SK-N-SH treated with all-trans-retinoic acid at 6 μM for 48 hours (cell line): Measurements from ENCODE around the gene CACNA1C.

Experiments
- ATAC-seq: fragments of 200-7000 bp; cut with Tn5 transposase; 3 replicates; pipeline ENCODE4 v1.9.1; 2020; ENCODE audit warnings: mild to moderate bottlenecking, moderate library complexity
- ARNTL ChIP-seq: fragments of 450-650 bp; formaldehyde crosslinking; IDR thresholded peaks from 2 replicates; pipeline ENCODE4 v1.5.0; 2020; ENCODE audit warnings: low read depth, mild to moderate bottlenecking, moderate library complexity, borderline replicate concordance
- BACH2 ChIP-seq: fragments of 250-450 bp; sonication (Bioruptor Pico); IDR thresholded peaks from 2 replicates; pipeline ENCODE4 v1.9.0; 2021; ENCODE audit warnings: mild to moderate bottlenecking, borderline replicate concordance
- CSDC2 ChIP-seq: fragments of 250-450 bp; sonication (Bioruptor Pico); IDR thresholded peaks from 2 replicates; pipeline ENCODE4 v1.5.0; 2020; ENCODE audit warnings: mild to moderate bottlenecking, moderate library complexity
- GLIS3 ChIP-seq: fragments of 250-450 bp; sonication (Bioruptor Pico); IDR thresholded peaks from 2 replicates; pipeline ENCODE4 v1.5.0; 2020; ENCODE audit warnings: mild to moderate bottlenecking, moderate library complexity
- ISL1 ChIP-seq: fragments of 250-450 bp; sonication (Bioruptor Pico); IDR thresholded peaks from 2 replicates; pipeline ENCODE4 v2.1.2; 2022; ENCODE audit warnings: mild to moderate bottlenecking, moderate library complexity
- OSR1 ChIP-seq: fragments of 250-450 bp; sonication (Bioruptor Pico); IDR thresholded peaks from 2 replicates; pipeline ENCODE4 v1.8.0; 2022; ENCODE audit warnings: moderate library complexity, mild to moderate bottlenecking, inconsistent platforms
- PPARA ChIP-seq: fragments of 250-450 bp; sonication (Bioruptor Pico); IDR thresholded peaks from 2 replicates; pipeline ENCODE4 v1.5.0; 2020; ENCODE audit warnings: mild to moderate bottlenecking, borderline replicate concordance
- RARB ChIP-seq: fragments of 250-450 bp; sonication (Bioruptor Pico); IDR thresholded peaks from 2 replicates; pipeline ENCODE4 v1.8.0; 2021; ENCODE audit warnings: mild to moderate bottlenecking, moderate library complexity
- SNAI2 ChIP-seq: fragments of 250-450 bp; sonication (Bioruptor Pico); IDR thresholded peaks from 2 replicates; pipeline ENCODE4 v1.5.0; 2020; ENCODE audit warnings: mild to moderate bottlenecking, moderate library complexity
- TCF4 ChIP-seq: fragments of 250-450 bp; sonication (Bioruptor Pico); IDR thresholded peaks from 2 replicates; pipeline ENCODE4 v1.8.0; 2021; ENCODE audit warnings: mild to moderate bottlenecking, moderate library complexity, borderline replicate concordance
- TOX ChIP-seq: fragments of 250-450 bp; sonication (Bioruptor Pico); IDR thresholded peaks from 2 replicates; pipeline ENCODE4 v1.8.0; 2021; ENCODE audit warnings: mild to moderate bottlenecking, moderate library complexity, borderline replicate concordance
- ZC3H10 ChIP-seq: fragments of 250-450 bp; sonication (Bioruptor Pico); IDR thresholded peaks from 2 replicates; pipeline ENCODE4 v1.5.1; 2021; ENCODE audit warnings: mild to moderate bottlenecking, moderate library complexity
- ZFP3 ChIP-seq: fragments of 250-450 bp; sonication (Bioruptor Pico); IDR thresholded peaks from 2 replicates; pipeline ENCODE4 v1.5.0; 2020; ENCODE audit warnings: mild to moderate bottlenecking, moderate library complexity
- ZFP30 ChIP-seq: fragments of 450-650 bp; formaldehyde crosslinking; IDR thresholded peaks from 2 replicates; pipeline ENCODE4 v1.5.0; 2022; ENCODE audit warnings: mild to moderate bottlenecking, moderate library complexity
- ZNF565 ChIP-seq: fragments of 450-650 bp; formaldehyde crosslinking; conservative IDR thresholded peaks from 2 replicates; pipeline ENCODE4 v1.5.0; 2020; ENCODE audit warnings: low read depth, mild to moderate bottlenecking, moderate library complexity
- ZNF70 ChIP-seq: fragments of 450-650 bp; formaldehyde crosslinking; IDR thresholded peaks from 2 replicates; pipeline ENCODE4 v1.5.0; 2020; ENCODE audit warnings: mild to moderate bottlenecking, moderate library complexity
- ZNF8 ChIP-seq: fragments of 450-650 bp; formaldehyde crosslinking; IDR thresholded peaks from 2 replicates; pipeline ENCODE4 v1.5.0; 2020; ENCODE audit warnings: mild to moderate bottlenecking, moderate library complexity
- TF ChIP-seq, protein P1 (sequence below): fragments of 250-450 bp; sonication (Bioruptor Pico); IDR thresholded peaks from 2 replicates; pipeline ENCODE4 v1.5.0; 2020; ENCODE audit warnings: mild to moderate bottlenecking, moderate library complexity
- TF ChIP-seq, protein P2 (sequence below): fragments of 250-450 bp; sonication (Bioruptor Pico); IDR thresholded peaks from 2 replicates; pipeline ENCODE4 v1.5.1; 2021; ENCODE audit warnings: mild to moderate bottlenecking, moderate library complexity
- TF ChIP-seq, protein P3 (sequence below): fragments of 250-450 bp; sonication (Bioruptor Pico); IDR thresholded peaks from 2 replicates; pipeline ENCODE4 v1.5.1; 2020; ENCODE audit warnings: low read depth, mild to moderate bottlenecking, moderate library complexity
- TF ChIP-seq, protein P4 (sequence below): fragments of 250-450 bp; sonication (Bioruptor Pico); IDR thresholded peaks from 2 replicates; pipeline ENCODE4 v1.8.0; 2021; ENCODE audit warnings: low read depth, mild to moderate bottlenecking, moderate library complexity, borderline replicate concordance

Gene CACNA1C

DNA sequence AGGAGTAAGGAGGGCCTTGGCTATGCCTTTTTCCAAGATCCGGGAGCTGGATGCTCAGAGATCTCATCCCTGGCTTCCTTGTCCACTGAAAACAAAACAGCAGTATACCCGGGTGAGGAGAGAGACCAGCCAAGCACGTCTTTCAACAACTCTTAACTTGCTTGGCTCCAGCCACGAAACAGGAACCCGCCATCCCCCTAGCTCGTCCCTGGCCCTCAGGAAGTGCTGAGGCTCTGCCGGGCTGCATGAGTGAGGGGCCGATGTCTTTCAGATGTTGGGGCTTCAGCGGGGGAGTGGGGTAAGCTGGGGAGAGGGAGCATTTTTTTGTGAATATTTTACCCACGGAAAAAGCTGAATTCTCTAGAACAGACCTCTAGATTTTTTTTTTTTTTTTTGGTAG, 231.1 kb downstream of the CACNA1C start:
- peak; percentile 37 for ATAC-seq
- TF ChIP-seq ZNF565 (CRISPR knock-in tag) (no peak), ZC3H10 (CRISPR knock-in tag) (no peak), SNAI2 (CRISPR knock-in tag) (no peak), BACH2 (CRISPR knock-in tag) (no peak), TOX (CRISPR knock-in tag) (no peak), ZFP3 (no peak), ARNTL (no peak), TCF4 (no peak), CSDC2 (CRISPR knock-in tag) (no peak), ISL1 (CRISPR knock-in tag) (no peak), ZNF70 (CRISPR knock-in tag) (no peak), ZNF8 (CRISPR knock-in tag) (no peak), ZFP30 (CRISPR knock-in tag) (no peak), OSR1 (CRISPR knock-in tag) (no peak), RARB (CRISPR knock-in tag) (no peak), PPARA (no peak)
- TF ChIP-seq, protein P1, sequence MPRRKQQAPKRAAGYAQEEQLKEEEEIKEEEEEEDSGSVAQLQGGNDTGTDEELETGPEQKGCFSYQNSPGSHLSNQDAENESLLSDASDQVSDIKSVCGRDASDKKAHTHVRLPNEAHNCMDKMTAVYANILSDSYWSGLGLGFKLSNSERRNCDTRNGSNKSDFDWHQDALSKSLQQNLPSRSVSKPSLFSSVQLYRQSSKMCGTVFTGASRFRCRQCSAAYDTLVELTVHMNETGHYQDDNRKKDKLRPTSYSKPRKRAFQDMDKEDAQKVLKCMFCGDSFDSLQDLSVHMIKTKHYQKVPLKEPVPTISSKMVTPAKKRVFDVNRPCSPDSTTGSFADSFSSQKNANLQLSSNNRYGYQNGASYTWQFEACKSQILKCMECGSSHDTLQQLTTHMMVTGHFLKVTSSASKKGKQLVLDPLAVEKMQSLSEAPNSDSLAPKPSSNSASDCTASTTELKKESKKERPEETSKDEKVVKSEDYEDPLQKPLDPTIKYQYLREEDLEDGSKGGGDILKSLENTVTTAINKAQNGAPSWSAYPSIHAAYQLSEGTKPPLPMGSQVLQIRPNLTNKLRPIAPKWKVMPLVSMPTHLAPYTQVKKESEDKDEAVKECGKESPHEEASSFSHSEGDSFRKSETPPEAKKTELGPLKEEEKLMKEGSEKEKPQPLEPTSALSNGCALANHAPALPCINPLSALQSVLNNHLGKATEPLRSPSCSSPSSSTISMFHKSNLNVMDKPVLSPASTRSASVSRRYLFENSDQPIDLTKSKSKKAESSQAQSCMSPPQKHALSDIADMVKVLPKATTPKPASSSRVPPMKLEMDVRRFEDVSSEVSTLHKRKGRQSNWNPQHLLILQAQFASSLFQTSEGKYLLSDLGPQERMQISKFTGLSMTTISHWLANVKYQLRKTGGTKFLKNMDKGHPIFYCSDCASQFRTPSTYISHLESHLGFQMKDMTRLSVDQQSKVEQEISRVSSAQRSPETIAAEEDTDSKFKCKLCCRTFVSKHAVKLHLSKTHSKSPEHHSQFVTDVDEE (CRISPR knock-in tag) = no peak
- TF ChIP-seq, protein P2, sequence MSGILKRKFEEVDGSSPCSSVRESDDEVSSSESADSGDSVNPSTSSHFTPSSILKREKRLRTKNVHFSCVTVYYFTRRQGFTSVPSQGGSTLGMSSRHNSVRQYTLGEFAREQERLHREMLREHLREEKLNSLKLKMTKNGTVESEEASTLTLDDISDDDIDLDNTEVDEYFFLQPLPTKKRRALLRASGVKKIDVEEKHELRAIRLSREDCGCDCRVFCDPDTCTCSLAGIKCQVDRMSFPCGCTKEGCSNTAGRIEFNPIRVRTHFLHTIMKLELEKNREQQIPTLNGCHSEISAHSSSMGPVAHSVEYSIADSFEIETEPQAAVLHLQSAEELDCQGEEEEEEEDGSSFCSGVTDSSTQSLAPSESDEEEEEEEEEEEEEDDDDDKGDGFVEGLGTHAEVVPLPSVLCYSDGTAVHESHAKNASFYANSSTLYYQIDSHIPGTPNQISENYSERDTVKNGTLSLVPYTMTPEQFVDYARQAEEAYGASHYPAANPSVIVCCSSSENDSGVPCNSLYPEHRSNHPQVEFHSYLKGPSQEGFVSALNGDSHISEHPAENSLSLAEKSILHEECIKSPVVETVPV = no peak
- TF ChIP-seq, protein P3, sequence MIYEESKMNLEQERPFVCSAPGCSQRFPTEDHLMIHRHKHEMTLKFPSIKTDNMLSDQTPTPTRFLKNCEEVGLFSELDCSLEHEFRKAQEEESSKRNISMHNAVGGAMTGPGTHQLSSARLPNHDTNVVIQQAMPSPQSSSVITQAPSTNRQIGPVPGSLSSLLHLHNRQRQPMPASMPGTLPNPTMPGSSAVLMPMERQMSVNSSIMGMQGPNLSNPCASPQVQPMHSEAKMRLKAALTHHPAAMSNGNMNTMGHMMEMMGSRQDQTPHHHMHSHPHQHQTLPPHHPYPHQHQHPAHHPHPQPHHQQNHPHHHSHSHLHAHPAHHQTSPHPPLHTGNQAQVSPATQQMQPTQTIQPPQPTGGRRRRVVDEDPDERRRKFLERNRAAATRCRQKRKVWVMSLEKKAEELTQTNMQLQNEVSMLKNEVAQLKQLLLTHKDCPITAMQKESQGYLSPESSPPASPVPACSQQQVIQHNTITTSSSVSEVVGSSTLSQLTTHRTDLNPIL (CRISPR knock-in tag) = no peak
- TF ChIP-seq, protein P4, sequence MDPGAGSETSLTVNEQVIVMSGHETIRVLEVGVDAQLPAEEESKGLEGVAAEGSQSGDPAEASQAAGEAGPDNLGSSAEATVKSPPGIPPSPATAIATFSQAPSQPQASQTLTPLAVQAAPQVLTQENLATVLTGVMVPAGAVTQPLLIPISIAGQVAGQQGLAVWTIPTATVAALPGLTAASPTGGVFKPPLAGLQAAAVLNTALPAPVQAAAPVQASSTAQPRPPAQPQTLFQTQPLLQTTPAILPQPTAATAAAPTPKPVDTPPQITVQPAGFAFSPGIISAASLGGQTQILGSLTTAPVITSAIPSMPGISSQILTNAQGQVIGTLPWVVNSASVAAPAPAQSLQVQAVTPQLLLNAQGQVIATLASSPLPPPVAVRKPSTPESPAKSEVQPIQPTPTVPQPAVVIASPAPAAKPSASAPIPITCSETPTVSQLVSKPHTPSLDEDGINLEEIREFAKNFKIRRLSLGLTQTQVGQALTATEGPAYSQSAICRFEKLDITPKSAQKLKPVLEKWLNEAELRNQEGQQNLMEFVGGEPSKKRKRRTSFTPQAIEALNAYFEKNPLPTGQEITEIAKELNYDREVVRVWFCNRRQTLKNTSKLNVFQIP = no peak

DNA sequence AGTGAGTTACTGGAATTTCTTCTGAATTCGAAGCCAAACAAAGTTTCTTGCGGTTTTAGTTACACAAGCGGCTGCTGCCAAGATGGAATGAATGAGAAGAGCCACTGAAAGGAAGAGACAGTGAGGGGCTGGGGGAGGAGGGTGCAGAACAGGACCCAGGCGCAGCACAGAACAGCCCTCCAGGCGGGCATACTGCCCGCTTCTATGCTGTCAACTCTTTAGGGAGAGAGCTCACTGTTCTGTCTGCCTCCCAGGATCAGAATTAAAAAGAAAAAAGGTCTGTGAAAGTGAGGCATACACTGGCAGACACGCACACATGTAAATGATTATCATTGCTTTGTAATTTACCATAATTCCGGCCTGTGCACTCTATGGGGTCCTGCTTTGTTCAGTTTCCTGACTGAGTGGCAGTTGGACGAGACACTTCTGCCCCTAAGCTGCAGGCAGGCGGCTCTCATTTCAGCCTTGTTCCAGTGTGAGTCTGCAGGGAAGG, 231.6 kb downstream of the CACNA1C start:
- no peak for TF ChIP-seq PPARA
- TF ChIP-seq ZNF70 (CRISPR knock-in tag) = no peak
- no peak for TF ChIP-seq GLIS3 (CRISPR knock-in tag)
- no peak for TF ChIP-seq ZFP30 (CRISPR knock-in tag)
- TF ChIP-seq, protein P2 = no peak
- TF ChIP-seq, protein P3 (CRISPR knock-in tag) = no peak
- TF ChIP-seq SNAI2 (CRISPR knock-in tag) = no peak
- TF ChIP-seq, all 23 proteins: peak for 0
- peak; percentile 77 for ATAC-seq

DNA sequence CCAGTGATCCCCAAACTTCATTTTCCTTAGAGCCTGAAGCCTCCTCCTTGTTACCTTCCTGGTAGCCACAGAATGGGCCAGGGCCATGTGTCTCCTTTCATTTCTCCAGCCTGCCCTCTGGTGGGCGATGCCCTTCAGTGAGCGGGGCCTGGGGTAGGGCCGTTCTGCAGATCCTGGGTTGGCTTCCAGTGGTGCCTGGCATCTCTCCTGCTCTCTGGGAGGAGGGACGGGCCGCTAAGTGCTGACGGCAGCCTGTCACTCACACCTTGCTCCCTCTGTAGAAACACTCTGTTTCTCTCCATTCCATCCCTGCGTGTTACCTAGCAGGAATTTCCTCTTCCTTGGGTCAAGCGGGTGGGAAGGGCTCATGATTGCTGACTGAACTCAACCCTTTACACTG, 232.1 kb downstream of the CACNA1C start:
- peak; percentile 94 for ATAC-seq
- TF ChIP-seq, protein P4 = no peak
- no peak for TF ChIP-seq GLIS3 (CRISPR knock-in tag)
- TF ChIP-seq ZFP3 = no peak
- TF ChIP-seq BACH2 (CRISPR knock-in tag) = no peak
- TF ChIP-seq, protein P3 (CRISPR knock-in tag) = no peak
- TF ChIP-seq OSR1 (CRISPR knock-in tag) = no peak
- TF ChIP-seq ISL1 (CRISPR knock-in tag) = no peak
- TF ChIP-seq ZNF565 (CRISPR knock-in tag) = no peak
- TF ChIP-seq ZC3H10 (CRISPR knock-in tag) = no peak
- TF ChIP-seq TOX (CRISPR knock-in tag) = no peak
- no peak for TF ChIP-seq ZNF8 (CRISPR knock-in tag)
- no peak for TF ChIP-seq RARB (CRISPR knock-in tag)
